SHP77 treated with DMSO at 0.1 percent for 48 hours (cell line): Measurements from ENCODE around the gene NMT1.

Source experiments
- DNase-seq: peaks from one replicate; lab custom pipeline; 2025; lab: John Stamatoyannopoulos, UW

The NMT1 gene

DNA sequence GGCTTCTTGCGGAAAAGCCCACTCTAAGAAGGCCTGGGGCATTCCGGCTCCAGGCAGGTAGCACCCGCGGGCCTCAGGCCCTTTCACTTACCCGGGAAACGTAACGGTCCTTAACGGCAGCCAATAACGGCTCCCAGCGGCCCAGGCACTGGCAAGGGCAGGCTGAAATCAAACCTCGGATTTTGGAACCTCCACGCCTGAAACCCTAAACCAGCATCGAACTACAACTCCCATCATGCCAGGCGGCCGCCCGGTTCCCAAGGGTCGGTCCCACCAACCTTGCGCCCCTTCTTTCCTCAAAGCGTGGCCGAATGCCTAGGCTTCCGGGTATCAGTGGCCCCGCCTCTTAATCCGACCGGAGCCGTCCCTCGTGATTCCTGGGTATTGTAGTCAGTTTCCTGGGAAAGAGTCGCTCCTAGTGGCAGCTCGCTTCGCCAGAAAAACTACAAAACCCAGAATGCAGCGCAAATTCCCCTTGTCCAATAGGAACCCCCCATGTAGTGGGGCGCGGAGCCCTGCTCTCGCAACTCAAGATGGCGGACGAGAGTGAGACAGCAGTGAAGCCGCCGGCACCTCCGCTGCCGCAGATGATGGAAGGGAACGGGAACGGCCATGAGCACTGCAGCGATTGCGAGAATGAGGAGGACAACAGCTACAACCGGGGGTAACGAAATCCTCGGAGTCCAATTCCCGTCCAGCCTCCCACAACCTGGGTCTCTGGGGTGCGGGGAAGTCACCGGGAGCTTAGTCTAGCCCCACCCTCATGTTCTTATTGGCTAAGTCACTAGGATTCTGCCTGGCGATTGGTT lies at the start of gene NMT1:
NMT1 (plus strand) TSS at position 521 of the 809 bp plus-strand sequence; CDS start at position 534, 13 bp downstream.
- peak; percentile 99 for DNase-seq

DNA sequence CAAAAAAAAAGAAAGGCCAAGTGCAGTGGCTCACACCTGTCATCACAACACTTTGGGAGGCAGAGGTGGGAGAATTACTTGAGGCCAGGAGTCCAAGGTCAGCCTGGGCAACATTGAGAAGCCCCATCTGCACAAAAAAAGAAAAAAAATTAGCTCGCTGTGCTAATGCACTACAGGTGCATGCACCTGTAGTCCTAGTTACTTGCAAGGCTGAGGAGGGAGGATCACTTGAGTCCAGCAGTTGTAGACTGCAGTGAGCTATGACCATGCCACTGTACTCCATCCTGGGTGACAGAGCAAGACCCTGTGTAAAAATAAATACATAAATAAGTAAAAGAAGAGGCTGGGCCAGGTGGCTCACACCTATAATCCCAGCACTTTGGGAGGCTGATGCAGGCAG lies 49.4 kb upstream of the NMT1 start:
- DNase-seq: no peak

DNA sequence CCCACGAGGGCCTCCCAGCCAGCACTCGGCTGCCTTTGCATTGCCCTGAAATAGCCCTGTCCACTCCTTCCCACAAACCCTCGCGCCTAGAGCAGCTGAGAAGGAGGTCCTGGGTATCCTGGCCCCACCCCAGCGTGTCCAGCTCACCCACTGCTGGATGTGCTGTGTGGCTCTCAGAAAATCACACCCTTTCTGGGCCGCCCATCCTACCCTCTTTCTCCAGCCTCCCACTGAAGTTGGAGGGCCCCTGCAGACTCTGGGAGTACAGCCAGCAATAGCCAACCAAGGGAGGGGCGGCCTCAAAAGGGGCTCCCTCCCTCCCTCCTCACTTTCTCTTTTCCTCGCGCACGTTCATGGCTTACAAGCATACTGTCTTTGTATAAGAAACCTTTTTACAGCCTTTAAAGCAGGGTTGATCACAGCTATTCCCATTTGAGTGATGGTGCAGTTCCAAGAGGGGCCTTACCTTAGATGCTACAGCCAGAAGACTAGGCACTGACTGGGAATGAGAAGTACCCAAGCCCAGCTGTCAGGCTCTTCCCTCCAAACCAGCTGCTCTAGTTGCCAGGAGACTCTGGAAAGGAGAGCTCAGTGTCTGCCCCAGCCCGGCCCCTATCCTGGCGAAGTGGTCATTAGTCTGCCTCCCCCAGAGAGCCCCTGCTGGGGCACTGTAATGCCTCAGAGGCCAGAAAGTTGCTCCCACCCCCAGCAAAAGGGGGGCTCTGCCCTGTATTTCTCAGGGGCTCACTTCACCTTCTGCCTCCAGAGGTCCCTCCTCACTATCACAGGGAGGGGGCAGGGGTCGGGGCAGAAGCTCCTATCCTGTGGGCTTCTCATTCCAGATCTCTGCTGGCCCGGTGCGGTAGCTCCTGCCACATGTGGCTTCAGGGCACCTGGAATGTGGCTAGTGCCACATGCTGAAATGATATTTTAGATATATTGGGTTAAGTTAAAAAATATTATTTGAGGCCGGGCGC lies 47.8 kb upstream of the NMT1 start:
- peak; percentile 53 for DNase-seq

DNA sequence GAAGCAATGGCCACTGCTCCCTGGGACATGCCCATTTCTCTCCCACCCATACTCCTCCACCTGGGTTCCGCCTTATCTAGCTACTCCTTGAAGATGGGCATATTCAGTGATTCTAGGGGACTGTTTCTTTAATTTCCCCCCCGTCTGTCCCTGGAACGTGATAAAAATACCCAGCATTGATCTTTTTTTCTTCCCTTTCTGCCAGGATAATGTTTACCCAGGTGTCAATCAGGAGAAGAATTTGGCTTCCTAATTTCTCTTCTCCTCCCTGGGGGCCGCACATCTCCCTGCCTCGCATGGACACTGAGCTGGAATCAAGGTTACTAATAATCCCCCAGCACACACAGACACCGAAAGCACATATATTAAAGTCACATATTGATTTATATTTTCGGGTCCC lies 44.9 kb upstream of the NMT1 start:
- no peak for DNase-seq

DNA sequence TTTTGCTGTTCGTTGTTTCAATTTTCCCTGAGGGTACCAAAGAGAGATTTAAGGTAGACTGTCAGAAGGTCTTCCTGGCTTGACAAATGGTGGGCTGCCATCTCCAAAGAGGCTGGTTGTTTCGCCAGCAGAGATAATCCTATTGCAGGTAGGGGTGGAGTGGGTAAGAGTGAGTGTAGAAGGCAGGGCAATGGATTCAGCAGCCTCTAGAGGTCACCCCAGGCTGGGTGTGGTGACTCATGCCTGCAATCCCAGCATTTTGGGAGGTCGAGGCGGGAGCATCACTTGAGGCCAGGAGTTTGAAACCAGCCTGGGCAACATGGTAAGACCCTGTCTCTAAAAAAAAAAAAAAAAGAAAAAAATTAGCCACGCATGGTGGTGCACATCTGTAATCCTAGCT lies 44.3 kb upstream of the NMT1 start:
- DNase-seq: peak; percentile 17

DNA sequence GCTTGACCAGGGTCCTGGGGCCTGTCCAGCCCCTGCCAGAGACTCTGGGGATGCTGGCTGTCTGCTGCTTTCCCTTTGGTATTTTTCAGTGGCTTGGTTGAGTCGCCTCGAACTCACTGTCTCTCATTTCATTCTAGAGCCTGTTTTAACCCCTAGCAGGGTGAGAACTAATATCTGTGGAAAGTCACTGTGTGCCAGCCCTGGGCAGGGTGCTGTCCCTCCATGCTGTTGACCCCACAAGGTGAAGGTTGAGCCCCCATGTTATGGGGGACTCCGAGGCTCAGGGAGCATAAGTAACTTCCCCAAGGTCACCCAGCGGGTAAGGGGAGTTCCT lies 42.6 kb upstream of the NMT1 start:
- DNase-seq: no peak

DNA sequence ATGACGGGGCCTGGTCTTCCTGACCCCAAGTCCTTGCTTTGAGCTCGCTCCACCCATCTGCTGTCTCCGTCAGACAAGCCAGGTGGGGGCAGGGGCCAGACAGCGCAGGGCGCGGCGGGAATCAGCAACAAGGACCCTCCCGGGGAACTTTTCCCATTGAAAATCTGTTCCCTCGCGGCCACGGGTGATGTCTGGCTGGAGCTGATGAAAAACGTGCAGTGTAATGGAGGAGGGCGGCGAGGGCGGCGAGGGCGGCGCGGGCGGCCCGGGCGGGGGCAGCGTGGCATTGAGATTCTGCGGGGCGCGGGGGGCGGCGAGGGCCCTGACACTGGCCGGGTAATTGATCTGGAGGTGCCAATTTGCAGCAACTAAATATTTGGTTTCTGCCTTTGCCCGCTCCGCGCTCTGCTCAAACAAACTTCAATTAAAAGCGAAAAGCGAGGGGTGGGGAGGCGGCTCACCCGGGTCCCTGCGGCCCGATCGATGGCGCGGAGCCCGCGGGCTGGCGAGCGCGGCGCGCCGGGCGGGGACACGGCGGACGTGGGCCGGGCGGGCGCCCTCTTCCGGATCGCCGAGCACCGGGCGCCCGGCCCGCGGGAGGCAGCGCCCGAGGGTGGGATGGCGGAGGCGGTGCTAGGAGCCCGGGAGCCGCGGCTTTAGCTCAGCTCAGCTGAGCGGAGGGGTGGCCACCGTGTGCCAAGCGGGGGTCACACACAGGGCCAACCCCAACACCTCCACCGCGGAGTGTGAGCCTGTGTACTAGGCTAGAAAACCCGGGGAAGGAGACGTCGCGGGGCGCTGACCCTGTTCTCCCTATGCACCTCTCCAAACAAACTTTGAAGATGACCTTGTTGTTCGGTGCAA lies 42.0 kb upstream of the NMT1 start:
- DNase-seq: peak; percentile 26

DNA sequence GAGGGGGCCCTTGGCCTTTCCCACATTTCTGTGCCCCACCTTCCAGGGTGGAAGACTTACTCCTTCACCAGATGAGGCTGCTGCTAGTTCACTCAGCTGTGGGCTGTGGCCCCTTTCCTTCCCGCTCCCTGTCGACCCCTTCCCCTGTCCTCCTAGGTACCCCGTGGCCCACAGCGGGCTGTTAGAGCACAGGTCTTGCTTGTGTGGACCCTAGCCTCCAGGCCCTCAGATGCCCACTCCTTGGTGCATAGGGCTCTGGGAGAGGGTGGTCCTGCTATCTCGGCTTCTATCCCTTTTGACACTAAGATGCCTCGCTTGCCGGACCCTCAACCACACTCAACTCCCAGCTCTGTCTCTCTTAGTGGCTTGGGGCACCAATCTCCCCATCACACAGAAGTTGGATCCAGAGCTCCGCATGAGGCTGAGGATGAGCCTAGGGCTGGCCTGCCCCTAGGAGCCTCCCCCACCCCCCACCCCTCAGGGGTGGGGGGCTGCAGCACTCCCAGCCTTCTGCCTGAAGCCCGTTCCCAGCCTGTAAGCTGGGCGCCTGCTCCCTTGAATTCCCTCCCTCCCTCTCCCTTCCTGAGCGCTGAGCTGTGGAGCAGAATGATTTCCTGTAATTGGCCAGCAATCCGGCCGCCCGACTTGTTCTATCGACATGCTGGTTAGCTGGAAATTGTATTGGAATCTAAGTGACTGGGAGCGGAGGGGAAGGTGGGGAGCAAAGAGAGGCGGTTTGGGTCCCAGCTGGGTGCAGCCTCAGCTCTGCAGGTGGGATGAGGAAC lies 40.6 kb upstream of the NMT1 start:
- DNase-seq: no peak

DNA sequence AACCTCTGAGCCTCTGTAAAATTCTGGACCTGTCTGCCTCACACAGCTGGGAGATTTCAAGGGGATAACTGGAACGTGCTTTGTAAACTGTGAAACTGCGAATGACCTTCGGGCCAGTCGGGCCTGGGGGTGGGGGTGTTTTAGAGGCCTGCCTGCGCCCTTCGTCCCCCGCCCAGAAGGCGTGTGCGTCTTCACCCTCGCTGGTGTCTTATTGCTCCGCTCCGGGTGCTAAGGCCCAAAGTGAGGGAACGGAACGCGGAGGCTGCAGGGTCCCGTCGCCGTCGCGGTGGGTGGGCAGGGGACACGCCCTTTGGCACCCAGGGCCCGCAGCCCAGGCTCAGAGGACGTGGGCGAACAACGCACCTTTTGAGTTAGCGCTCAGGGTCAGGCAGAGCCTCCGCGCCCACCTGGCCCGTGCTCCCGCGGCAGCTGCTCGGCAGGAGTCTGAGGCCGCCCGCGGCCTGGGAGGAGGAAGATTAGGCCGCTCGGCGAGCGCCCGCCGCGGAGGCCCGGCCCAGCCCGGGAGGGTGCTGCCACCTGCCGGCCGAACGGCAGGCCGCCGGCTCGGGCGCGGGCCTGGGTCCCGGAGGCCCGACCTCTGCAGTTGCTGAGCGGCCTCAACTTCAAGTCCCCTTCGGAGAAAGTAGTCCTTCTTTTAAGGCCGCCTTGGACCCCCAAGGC lies 39.4 kb upstream of the NMT1 start:
- DNase-seq: no peak

DNA sequence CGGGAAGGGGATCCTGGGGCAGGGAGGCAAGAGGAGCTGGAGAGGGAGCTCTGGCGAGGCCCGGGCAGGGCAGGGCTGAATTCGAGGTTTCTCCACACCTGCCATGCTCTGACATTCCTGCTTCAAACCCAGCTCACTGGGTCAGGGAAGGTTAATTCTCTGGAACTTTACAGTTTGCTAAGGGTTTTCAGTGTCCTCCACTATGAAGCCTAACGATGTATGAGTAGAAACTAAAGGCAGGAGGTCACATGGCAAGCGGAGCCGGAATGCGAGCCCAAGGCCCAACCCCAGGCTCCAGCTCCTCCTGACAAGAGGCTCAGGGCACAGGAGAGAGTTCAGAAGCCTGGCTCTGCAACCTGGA lies 38.8 kb upstream of the NMT1 start:
- DNase-seq: no peak

DNA sequence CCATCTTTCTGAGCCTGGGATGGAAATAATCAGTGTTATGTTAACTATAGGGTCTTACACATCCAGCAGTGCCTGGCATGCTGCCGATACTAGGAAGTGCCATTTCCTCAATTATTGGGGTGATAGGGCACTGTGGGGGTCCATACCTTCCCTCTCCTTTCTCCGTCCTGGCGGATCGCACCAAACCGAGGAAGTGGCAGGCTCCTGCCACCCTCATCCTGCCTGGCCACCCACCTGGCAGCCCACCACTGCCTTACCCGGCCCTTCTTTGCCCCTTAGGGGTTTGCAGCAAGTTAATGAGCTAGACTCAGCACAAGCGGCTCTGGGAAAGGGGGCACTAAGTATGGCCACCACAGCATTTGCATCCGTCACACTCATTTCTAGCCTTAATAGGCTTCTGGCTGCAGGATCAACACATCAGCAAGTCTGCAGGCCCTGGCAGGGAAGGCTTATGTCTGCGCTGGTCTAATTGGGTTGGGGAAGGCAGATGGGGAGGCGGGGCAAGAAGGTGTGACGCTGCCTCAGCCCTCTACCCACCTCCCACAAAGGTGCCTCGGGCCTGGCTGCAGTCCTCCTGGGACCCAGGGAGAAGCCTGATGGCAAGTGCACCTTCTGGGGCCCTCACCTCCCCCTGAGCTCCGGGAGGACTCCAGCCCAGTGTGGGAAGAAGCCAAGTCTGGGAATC lies 38.3 kb upstream of the NMT1 start:
- no peak for DNase-seq

DNA sequence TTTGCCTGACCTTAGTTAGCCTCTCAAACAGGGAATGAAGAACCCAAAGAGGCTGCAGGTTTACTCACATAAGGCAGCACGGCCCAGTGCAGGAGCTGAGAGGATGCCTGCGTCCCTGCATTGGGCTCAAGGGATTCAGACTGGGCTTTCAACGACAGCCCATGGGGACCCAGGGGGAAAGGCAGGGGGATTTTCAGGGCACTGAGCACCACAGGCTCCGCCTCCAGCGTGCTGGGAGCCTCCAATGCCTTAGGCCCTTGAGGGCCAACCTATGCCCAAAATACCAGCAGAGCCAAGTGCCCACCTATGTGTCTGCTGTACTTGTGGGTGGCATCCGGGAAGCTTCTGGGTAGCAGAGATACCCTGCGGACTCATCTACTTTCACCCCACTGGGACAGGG lies 32.0 kb upstream of the NMT1 start:
- DNase-seq: no peak

DNA sequence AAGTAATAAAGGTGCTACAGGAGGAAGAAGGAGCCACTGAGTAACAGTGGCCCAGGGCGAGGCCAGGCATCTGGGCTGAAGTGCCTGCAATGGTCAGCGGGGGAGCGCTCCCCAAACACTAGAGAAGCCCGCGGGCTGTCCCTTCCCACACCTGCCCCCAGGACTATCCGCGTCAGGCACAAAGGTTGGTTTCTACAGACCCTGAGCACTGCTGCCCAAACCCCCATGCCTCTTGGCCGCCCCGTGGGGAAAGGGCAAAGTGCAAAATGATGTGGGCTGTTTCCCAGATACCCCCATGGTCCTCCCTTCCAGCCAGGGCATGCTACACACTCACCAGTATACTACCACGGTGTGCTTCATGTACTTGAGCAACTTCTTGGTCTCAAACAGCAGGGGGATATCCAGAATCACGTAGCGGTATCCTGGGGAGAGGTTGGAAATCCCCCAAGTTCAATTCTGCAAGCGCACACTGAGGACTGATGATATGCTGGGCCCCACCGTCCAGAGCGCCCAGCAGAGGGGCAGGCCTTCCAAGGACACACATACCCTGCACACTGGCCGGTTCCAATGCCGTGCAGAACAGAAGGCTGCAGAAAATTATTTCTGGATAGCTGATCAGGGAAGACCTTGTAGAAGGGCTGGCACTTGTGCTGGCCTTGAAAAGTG lies 31.2 kb upstream of the NMT1 start:
- no peak for DNase-seq

DNA sequence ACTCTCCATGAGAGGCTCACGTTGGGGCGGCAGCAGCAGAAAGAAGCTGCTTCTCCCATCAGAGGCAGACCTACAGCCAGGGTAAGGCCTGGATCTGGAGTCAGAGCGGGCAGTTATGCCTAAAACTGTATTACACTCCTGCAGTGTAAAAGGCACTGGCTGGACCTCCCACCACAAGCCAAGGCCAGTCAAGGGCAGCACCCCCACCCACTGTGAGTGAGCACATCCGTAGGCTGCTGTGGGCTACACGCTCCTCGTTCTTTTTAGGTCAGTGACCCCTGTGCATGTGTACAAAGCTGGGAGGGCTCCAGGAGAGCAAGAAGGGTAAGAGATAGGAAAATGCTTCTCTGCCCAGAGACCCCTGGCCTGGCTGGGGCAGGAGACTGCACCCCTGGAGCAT lies 30.4 kb upstream of the NMT1 start:
- no peak for DNase-seq

DNA sequence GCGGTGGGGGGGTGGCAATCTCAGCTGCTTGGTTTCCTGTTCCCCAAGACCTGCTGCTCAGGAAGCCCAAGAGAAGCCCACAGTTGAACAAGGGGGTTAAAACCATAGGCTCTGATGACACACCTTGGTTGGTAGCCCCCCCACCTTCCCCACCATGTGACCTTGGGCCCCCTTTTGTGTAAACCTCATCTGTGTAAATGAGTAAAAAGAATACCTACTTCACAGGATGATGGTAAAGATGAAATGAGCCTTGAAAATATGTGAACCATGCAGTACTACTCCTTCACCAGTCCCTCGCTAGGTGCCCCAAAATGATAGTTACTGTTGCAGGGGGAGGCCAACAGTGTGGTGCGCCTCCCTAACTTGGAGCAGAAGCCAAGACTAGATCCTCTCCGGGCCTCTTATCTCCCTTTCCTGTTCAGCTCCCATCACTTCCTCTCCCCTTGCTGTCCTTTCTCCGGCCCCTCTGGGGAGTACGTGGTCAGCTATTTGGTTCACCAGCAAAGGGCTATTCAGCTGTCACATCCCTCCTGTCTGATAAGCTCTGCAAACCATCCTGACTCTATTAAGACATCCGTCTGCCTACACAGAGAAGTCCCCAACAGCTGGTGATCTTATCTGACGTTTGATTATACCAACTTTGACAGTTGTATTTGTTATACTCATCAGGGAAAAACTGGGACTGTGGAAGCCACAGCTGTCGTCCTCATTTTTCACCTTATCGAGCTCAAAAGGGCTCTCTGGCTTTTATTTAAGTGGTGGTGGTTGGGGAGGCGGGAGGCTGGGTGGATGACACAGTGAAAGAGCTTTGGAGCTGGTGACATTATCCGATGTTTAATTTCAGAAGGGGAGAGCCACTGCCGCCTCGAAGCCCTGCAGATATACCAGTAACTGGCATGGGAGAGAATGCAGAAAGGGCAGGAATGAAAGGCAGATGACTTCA lies 29.6 kb upstream of the NMT1 start:
- DNase-seq: no peak

DNA sequence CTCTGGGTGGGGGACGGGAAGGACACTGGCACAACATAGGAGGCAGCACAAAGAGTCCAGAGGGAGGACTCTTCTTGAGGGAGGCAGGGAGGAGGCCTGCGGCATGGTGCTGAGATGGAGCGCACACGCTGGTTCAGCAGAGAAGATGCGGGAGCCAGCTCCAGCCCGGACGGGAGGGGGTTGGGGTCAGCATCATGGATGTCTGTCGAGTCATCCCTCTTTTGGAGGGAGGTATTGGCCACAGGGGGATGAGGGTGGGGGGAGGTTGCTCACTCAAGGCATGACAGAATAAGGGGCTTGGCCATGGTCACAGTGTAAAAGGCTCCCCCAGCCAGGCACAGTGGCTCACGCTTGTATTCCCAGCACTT lies 29.0 kb upstream of the NMT1 start:
- no peak for DNase-seq

DNA sequence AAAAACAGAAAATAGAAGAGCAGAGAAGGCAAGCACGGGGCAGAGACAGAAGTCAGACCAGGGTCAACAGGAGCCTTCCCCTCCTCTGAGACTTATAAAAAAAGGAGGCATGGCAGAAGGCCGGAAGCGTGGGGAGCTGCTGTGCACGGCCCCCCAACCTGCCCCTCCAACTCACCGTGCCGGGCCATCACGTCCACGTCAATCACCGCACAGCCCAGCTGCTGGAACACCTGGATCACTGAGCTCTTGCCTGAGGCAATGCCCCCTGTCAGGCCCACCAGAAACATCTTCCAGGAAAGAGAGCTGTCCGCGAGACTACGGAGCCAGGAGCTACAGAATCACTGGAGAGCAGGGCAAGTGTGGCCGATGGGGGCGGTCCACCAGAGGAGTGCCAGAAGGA lies 26.5 kb upstream of the NMT1 start:
- no peak for DNase-seq

DNA sequence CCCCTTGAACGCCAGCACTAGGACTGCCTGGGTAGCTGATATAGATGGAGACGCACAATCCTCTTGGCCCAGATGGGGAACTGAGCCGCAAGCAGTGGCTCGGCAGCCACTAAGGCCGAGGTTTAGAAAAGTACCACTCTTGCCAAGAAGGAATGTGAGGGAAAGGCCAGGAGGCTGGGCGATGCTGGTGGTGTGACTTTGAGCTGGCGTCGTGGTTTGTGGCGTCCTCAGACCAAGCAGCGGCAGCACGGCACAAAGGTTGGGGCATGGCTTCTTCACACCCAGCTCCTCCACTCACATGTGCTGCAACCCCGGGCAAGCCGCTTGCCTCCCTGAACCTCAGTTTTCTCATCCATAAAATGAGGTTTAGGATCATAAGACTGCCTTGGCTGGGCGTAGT lies 25.3 kb upstream of the NMT1 start:
- DNase-seq: no peak

DNA sequence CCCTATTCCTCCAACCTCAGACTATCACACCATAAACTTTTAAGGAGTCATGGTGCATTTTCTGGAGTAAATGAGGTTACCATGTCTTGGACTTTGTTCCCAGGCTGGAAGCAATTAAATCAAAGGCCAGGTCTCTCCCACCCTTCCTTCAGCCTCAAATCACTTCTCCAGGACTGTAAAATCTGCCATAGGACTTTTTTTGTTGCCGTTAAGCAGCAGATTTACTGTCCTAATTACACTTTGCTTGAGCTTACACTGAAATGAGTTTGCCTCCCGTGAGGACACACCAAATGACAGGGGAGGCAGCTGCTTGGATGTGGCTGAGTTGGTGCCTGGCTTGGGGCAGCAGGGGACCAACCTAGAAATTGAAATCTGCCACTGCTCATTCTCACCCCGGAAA lies 24.4 kb upstream of the NMT1 start:
- DNase-seq: no peak
